Measurements from ENCODE around the gene MCEE.
"Not testable (repeated sequence)": the region's sequence is repeated elsewhere in the genome, so short reads cannot be mapped to it uniquely, and the experiment has no call there.

The MCEE gene

GRCh38 chr2:71130152-71130904, at the start of gene MCEE, which contains the start of gene MPHOSPH10:
MCEE (minus strand) TSS chr2:71130229; CDS start chr2:71130219, 10 bp downstream.
MPHOSPH10 (plus strand) TSS chr2:71130634; CDS start chr2:71130666, 32 bp downstream.
- no peak for TF ChIP-seq CTCF (IDR thresholded peaks at IDR 0.05; ENCODE audit: insufficient read depth, low read length, missing control alignments)
- ChIA-PET CTCF (interaction anchor here (0.7 to 2.3 kb wide), 6 partner anchors 13 to 62 kb away, joined by 3 to 14 read pairs (median 4); no protein-coding TSS in a partner anchor), POLR2A (interaction anchor here (0.7 to 3.0 kb wide), 6 partner anchors 12 to 97 kb away, joined by 3 to 28 read pairs (median 3); partner anchors contain the start of genes NAGK and PAIP2B)
- peak; percentile 37 for DNase-seq (ENCODE audit: low read depth, low spot score)
- peak within 1 kb of the TSS; percentile 98 for H3K4me3 ChIP-seq (ENCODE audit: low read depth, low read length)

- H3K4me3 ChIP-seq (ENCODE audit: low read depth, low read length); DNase-seq (ENCODE audit: low read depth, low spot score); CTCF ChIA-PET; POLR2A ChIA-PET: not testable (repeated sequence)
These were observed 48.8 kb upstream of the MCEE start for GRCh38 chr2:71178836-71179235.

GRCh38 chr2:71174207-71174606, 44.2 kb upstream of the MCEE start:
- no peak for DNase-seq (ENCODE audit: low read depth, low spot score)
- TF ChIP-seq CTCF (IDR thresholded peaks at IDR 0.05; ENCODE audit: insufficient read depth, low read length, missing control alignments), result no peak
- POLR2A ChIA-PET, result no interaction called here
- no peak overlapping the region for H3K4me3 ChIP-seq (ENCODE audit: low read depth, low read length)
- CTCF ChIA-PET, result interaction anchor here (1.2 to 1.5 kb wide), 2 partner anchors 13 to 18 kb away, joined by 3 to 4 read pairs; no protein-coding TSS in a partner anchor

GRCh38 chr2:71173096-71173495, 43.1 kb upstream of the MCEE start:
- DNase-seq (ENCODE audit: low read depth, low spot score), result no peak
- ChIA-PET POLR2A (no interaction called here), CTCF (interaction anchor here (1.2 kb wide), 1 partner anchor 17 kb away, joined by 4 read pairs; no protein-coding TSS in a partner anchor)
- no peak overlapping the region for H3K4me3 ChIP-seq (ENCODE audit: low read depth, low read length)
- TF ChIP-seq CTCF (IDR thresholded peaks at IDR 0.05; ENCODE audit: insufficient read depth, low read length, missing control alignments), result no peak

- no peak for TF ChIP-seq CTCF (IDR thresholded peaks at IDR 0.05; ENCODE audit: insufficient read depth, low read length, missing control alignments)
- DNase-seq (ENCODE audit: low read depth, low spot score), result no peak
- CTCF ChIA-PET, result interaction anchor here (1.3 kb wide), 1 partner anchor 10 kb away, joined by 5 read pairs; no protein-coding TSS in a partner anchor
- no peak overlapping the region for H3K4me3 ChIP-seq (ENCODE audit: low read depth, low read length)
- POLR2A ChIA-PET, result no interaction called here
These were observed 36.8 kb upstream of the MCEE start for GRCh38 chr2:71166812-71167211.

GRCh38 chr2:71157124-71157793, 27.2 kb upstream of the MCEE start:
- CTCF ChIA-PET, result interaction anchor here (0.7 to 4.7 kb wide), 13 partner anchors 8 to 353 kb away, joined by 3 to 18 read pairs (median 4); partner anchors contain the start of genes PAIP2B and ZNF638
- POLR2A ChIA-PET, result no interaction called here
- TF ChIP-seq CTCF (IDR thresholded peaks at IDR 0.05; ENCODE audit: insufficient read depth, low read length, missing control alignments), result peak; percentile 60
- H3K4me3 ChIP-seq (ENCODE audit: low read depth, low read length), result peak overlapping the region; percentile 38
- no peak for DNase-seq (ENCODE audit: low read depth, low spot score)

Data from AG04449 (cell line).